ENCODE results near the gene ALG9. TPM values are rescaled to one million over a fixed set of nuclear protein-coding genes. Genes with fewer than 3 reads are reported as not detected.

ALG9 gene
- total RNA-seq, result 10 to 100 TPM; 22.2 to 32.4 TPM

- TF ChIP-seq CTCF (IDR thresholded peaks at IDR 0.05), result peak in 1 of 2 donors; percentile 38
- Histone ChIP-seq H3K9me3 (no peaks in the 10 kb centered on the region), H3K4me1 (peaks cover 0 to 6% of the 10 kb centered on the region in 2 donors), H3K4me3 (peak within 1 kb of the TSS; percentile 81 to 94), H3K27me3 (no peaks in the 10 kb centered on the region), H3K36me3 (peaks cover 7% of the 10 kb centered on the region), H3K27ac (peak within 1 kb of the TSS; percentile 91 to 94)
- peak; percentile 76 for DNase-seq (ENCODE audit: low spot score)
Measured at GRCh38 chr11:111870886-111871692, at the start of gene ALG9. Gene ALG9 (minus strand): TSS chr11:111871581. CDS start chr11:111871482, 99 bp downstream.

- Histone ChIP-seq H3K27ac (peak overlapping the region in 1 of 2 donors; percentile 11), H3K9me3 (no peaks in the 10 kb centered on the region), H3K4me3 (no peak overlapping the region), H3K4me1 (peaks cover 0 to 61% of the 10 kb centered on the region in 2 donors), H3K27me3 (no peaks in the 10 kb centered on the region), H3K36me3 (no peaks in the 10 kb centered on the region)
- DNase-seq (ENCODE audit: low spot score), result no peak
- TF ChIP-seq CTCF (IDR thresholded peaks at IDR 0.05), result no peak
Measured at GRCh38 chr11:111920908-111921307, 49.5 kb upstream of the ALG9 start.

- Histone ChIP-seq H3K4me1 (peaks cover 0 to 49% of the 10 kb centered on the region in 2 donors), H3K4me3 (peak within 1 kb of the TSS in 1 of 2 donors; percentile 14), H3K36me3 (no peaks in the 10 kb centered on the region), H3K9me3 (no peaks in the 10 kb centered on the region), H3K27me3 (no peaks in the 10 kb centered on the region), H3K27ac (peak within 1 kb of the TSS; percentile 70 to 75)
- no peak for TF ChIP-seq CTCF (IDR thresholded peaks at IDR 0.05)
- DNase-seq (ENCODE audit: low spot score), result no peak
Measured at GRCh38 chr11:111918390-111919256, 47.2 kb upstream of the ALG9 start, which contains the start of gene C11orf52. Gene C11orf52 (plus strand): TSS chr11:111918913. CDS start chr11:111918973, 60 bp downstream.

- Histone ChIP-seq H3K4me1 (peaks cover 0 to 42% of the 10 kb centered on the region in 2 donors), H3K27me3 (no peaks in the 10 kb centered on the region), H3K9me3 (no peaks in the 10 kb centered on the region), H3K36me3 (no peaks in the 10 kb centered on the region), H3K27ac (peak overlapping the region; percentile 70 to 75), H3K4me3 (no peak overlapping the region)
- TF ChIP-seq CTCF (IDR thresholded peaks at IDR 0.05), result no peak
- DNase-seq (ENCODE audit: low spot score), result no peak
Measured at GRCh38 chr11:111917788-111918187, 46.4 kb upstream of the ALG9 start.

- no peaks in the 10 kb centered on the region for H3K9me3 ChIP-seq
- H3K36me3 ChIP-seq, result no peaks in the 10 kb centered on the region
- peaks cover 0 to 38% of the 10 kb centered on the region in 2 donors for H3K4me1 ChIP-seq
- DNase-seq (ENCODE audit: low spot score), result no peak
- no peak overlapping the region for H3K4me3 ChIP-seq
- no peaks in the 10 kb centered on the region for H3K27me3 ChIP-seq
- peak overlapping the region; percentile 9 to 100 for H3K27ac ChIP-seq
- TF ChIP-seq CTCF (IDR thresholded peaks at IDR 0.05), result no peak
Measured at GRCh38 chr11:111917312-111917711, 45.9 kb upstream of the ALG9 start.
